A673 (cell line): ENCODE data around the gene TBX18.

Source experiments
- EZH2 ChIP-seq: fragments of 200-600 bp; sonication (generic); IDR thresholded peaks from 2 replicates; pipeline ENCODE4 v1.6.1; 2017; ENCODE audit warnings: borderline replicate concordance, low read depth, mild to moderate bottlenecking, mixed read lengths, antibody characterized with exemption, low read length; ENCODE audit not compliant: poor library complexity, severe bottlenecking
- TF ChIP-seq, protein P1 (sequence below): fragments of 300-800, 200-600 bp; sonication (generic); conservative IDR thresholded peaks from 2 replicates; pipeline ENCODE4 v1.5.1; 2017; ENCODE audit warnings: low read depth, mild to moderate bottlenecking, antibody characterized with exemption, low read length, moderate library complexity, mixed read lengths

DNA sequence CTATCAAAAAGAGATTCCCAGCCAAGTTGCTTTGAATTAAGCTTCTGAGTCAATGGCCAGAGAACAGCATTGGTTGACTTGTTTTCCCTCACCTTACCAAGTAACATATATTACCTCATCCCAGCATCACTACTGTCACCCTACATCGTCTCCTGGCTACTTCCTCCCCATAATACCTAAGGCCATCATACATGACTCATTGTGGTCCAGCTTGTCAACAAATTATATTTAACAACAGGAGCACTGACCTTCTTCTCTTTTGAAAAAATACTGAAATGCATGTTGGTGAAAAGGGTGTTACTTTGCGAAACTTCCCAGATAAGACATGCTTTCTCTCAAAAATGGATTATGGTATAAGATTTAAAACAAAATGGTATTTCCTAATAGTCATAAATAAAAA lies 106.9 kb downstream of the TBX18 start:
- TF ChIP-seq, protein P1, sequence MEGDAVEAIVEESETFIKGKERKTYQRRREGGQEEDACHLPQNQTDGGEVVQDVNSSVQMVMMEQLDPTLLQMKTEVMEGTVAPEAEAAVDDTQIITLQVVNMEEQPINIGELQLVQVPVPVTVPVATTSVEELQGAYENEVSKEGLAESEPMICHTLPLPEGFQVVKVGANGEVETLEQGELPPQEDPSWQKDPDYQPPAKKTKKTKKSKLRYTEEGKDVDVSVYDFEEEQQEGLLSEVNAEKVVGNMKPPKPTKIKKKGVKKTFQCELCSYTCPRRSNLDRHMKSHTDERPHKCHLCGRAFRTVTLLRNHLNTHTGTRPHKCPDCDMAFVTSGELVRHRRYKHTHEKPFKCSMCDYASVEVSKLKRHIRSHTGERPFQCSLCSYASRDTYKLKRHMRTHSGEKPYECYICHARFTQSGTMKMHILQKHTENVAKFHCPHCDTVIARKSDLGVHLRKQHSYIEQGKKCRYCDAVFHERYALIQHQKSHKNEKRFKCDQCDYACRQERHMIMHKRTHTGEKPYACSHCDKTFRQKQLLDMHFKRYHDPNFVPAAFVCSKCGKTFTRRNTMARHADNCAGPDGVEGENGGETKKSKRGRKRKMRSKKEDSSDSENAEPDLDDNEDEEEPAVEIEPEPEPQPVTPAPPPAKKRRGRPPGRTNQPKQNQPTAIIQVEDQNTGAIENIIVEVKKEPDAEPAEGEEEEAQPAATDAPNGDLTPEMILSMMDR: no peak
- no peak for TF ChIP-seq EZH2
